ENCODE data around the gene GFOD2.

Gene GFOD2

GRCh38 chr16:67666559-67667452, 52.3 kb downstream of the GFOD2 start, which contains the start of the genes C16orf86 and ENKD1:
Gene C16orf86 (plus strand): TSS chr16:67666814. CDS start chr16:67666971, 157 bp downstream.
Gene ENKD1 (minus strand): TSS chr16:67666750. CDS start chr16:67666442, 308 bp downstream.
- Histone ChIP-seq H3K4me1 (ENCODE audit: control insufficient read depth, insufficient read depth, low read length) (peaks cover 3% of the 10 kb centered on the region), H3K4me3 (ENCODE audit: low read depth, low read length) (peak within 1 kb of the TSS; percentile 73), H3K9me3 (ENCODE audit: control insufficient read depth, insufficient read depth, low read length) (no peaks in the 10 kb centered on the region), H3K9ac (ENCODE audit: low read depth, low read length) (no peak within 1 kb of the TSS), H3K27me3 (ENCODE audit: control insufficient read depth, insufficient read depth, low read length) (peaks cover 3% of the 10 kb centered on the region), H3K36me3 (ENCODE audit: control insufficient read depth, insufficient read depth, low read length) (no peaks in the 10 kb centered on the region)

DNA sequence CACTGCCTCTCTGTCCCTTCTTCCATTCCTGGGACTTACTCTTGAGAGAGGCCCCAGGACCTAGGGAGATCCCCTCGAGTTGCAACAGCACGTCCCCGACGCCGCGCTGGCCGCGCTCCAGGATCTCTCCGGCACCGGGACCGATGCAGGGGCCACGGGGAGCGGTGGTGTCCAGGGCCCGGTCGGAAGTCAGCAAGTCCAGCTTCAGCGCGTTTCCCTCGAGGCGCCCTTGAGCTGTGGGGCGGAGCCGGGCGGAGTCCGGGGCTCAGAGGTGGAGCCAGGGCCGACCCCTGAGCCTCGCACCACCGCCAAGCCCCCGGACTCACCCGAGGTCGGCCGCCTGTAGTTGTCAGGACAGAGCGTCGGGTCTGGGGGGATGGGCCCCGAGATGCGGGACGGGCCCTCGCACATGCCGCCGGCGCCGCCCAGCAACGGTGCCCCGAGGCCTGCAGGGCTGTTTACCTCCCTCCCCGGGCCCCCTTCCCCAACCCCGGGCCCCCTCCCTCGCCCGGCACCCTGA, 53.0 kb downstream of the GFOD2 start:
- no peaks in the 10 kb centered on the region for H3K36me3 ChIP-seq (ENCODE audit: control insufficient read depth, insufficient read depth, low read length)
- no peak overlapping the region for H3K9ac ChIP-seq (ENCODE audit: low read depth, low read length)
- no peaks in the 10 kb centered on the region for H3K9me3 ChIP-seq (ENCODE audit: control insufficient read depth, insufficient read depth, low read length)
- H3K4me3 ChIP-seq (ENCODE audit: low read depth, low read length) = peak overlapping the region; percentile 73
- peaks cover 5% of the 10 kb centered on the region for H3K27me3 ChIP-seq (ENCODE audit: control insufficient read depth, insufficient read depth, low read length)
- H3K4me1 ChIP-seq (ENCODE audit: control insufficient read depth, insufficient read depth, low read length) = peaks cover 6% of the 10 kb centered on the region

DNA sequence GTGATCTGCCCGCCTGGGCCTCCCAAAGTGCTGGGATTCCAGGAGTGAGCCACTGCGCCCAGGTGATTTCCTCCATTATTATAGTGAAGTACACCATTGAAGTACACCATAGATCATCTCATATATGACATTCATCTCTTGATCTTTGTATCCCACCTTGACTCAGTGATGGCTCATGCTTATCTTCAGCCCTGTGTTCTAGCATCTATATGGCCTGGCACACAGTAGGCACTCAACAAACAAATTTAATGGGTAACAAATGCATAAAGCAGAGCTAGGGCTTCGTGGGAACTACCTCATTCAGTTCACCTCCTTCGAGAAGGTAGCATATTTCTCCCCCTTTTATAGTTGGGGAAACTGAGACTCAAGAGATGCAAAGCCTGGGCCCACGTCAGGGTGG, 53.5 kb downstream of the GFOD2 start:
- no peaks in the 10 kb centered on the region for H3K36me3 ChIP-seq (ENCODE audit: control insufficient read depth, insufficient read depth, low read length)
- H3K4me3 ChIP-seq (ENCODE audit: low read depth, low read length) = peak overlapping the region; percentile 73
- peaks cover 6% of the 10 kb centered on the region for H3K4me1 ChIP-seq (ENCODE audit: control insufficient read depth, insufficient read depth, low read length)

GRCh38 chr16:67664871-67665270, 54.2 kb downstream of the GFOD2 start:
- Histone ChIP-seq H3K9me3 (ENCODE audit: control insufficient read depth, insufficient read depth, low read length) (no peaks in the 10 kb centered on the region), H3K36me3 (ENCODE audit: control insufficient read depth, insufficient read depth, low read length) (no peaks in the 10 kb centered on the region), H3K4me3 (ENCODE audit: low read depth, low read length) (no peak overlapping the region), H3K27me3 (ENCODE audit: control insufficient read depth, insufficient read depth, low read length) (peaks cover 5% of the 10 kb centered on the region), H3K4me1 (ENCODE audit: control insufficient read depth, insufficient read depth, low read length) (peaks cover 6% of the 10 kb centered on the region), H3K9ac (ENCODE audit: low read depth, low read length) (no peak overlapping the region)

More for the DNA sequence above, 53.5 kb downstream of the GFOD2 start:
- Histone ChIP-seq H3K27me3 (ENCODE audit: control insufficient read depth, insufficient read depth, low read length) (peaks cover 5% of the 10 kb centered on the region), H3K9ac (ENCODE audit: low read depth, low read length) (no peak overlapping the region), H3K9me3 (ENCODE audit: control insufficient read depth, insufficient read depth, low read length) (no peaks in the 10 kb centered on the region)

DNA sequence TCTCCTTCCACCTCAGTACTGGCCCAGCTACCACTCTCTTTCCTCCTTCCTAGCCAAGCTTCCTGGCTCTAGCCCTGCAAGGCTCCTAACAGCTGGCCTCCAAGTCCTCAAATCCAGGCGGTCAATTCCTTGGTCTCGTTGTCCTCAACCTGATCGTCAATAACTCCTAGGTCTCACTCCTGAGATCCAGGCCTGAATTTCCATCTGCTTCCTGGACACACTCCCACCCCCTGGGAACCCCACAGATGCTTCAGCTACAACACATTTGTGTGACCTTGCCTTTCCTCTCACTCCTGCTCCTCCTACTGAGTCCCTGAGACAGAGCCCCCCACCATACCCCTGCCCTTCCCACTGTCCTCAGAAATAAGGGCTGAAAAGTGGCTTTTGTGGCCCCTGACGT, 54.9 kb downstream of the GFOD2 start:
- H3K9ac ChIP-seq (ENCODE audit: low read depth, low read length) = no peak overlapping the region
- peaks cover 6% of the 10 kb centered on the region for H3K4me1 ChIP-seq (ENCODE audit: control insufficient read depth, insufficient read depth, low read length)
- H3K36me3 ChIP-seq (ENCODE audit: control insufficient read depth, insufficient read depth, low read length) = no peaks in the 10 kb centered on the region
- H3K4me3 ChIP-seq (ENCODE audit: low read depth, low read length) = no peak overlapping the region
- H3K27me3 ChIP-seq (ENCODE audit: control insufficient read depth, insufficient read depth, low read length) = peaks cover 5% of the 10 kb centered on the region
- H3K9me3 ChIP-seq (ENCODE audit: control insufficient read depth, insufficient read depth, low read length) = no peaks in the 10 kb centered on the region

DNA sequence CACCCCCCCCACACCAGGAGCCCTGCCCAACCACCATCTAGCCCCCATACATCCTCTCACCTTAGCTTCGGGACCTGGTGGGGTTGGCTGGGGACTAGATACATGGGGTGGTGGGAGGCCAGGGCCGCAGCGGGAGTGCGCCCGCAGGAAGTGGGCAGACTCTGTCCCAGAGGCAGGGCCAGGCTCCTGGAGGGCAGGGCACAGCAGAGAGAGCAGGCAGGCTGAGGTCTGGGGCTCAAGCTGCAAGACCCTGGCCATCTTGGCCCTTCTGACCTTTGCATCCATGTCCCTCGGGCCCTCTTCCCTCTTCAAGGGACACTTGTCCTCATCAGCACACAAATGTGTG, 55.3 kb downstream of the GFOD2 start:
- no peak overlapping the region for H3K4me3 ChIP-seq (ENCODE audit: low read depth, low read length)
- H3K27me3 ChIP-seq (ENCODE audit: control insufficient read depth, insufficient read depth, low read length) = peaks cover 8% of the 10 kb centered on the region
- peaks cover 7% of the 10 kb centered on the region for H3K4me1 ChIP-seq (ENCODE audit: control insufficient read depth, insufficient read depth, low read length)
- no peaks in the 10 kb centered on the region for H3K9me3 ChIP-seq (ENCODE audit: control insufficient read depth, insufficient read depth, low read length)
- H3K36me3 ChIP-seq (ENCODE audit: control insufficient read depth, insufficient read depth, low read length) = peaks cover 4% of the 10 kb centered on the region
- no peak overlapping the region for H3K9ac ChIP-seq (ENCODE audit: low read depth, low read length)

GRCh38 chr16:67663151-67663876, 55.8 kb downstream of the GFOD2 start:
- Histone ChIP-seq H3K36me3 (ENCODE audit: control insufficient read depth, insufficient read depth, low read length) (peaks cover 9% of the 10 kb centered on the region), H3K27me3 (ENCODE audit: control insufficient read depth, insufficient read depth, low read length) (peaks cover 8% of the 10 kb centered on the region), H3K4me1 (ENCODE audit: control insufficient read depth, insufficient read depth, low read length) (peaks cover 7% of the 10 kb centered on the region), H3K9ac (ENCODE audit: low read depth, low read length) (no peak overlapping the region), H3K9me3 (ENCODE audit: control insufficient read depth, insufficient read depth, low read length) (no peaks in the 10 kb centered on the region), H3K4me3 (ENCODE audit: low read depth, low read length) (no peak overlapping the region)

- Histone ChIP-seq H3K4me1 (ENCODE audit: control insufficient read depth, insufficient read depth, low read length) (peaks cover 7% of the 10 kb centered on the region), H3K27me3 (ENCODE audit: control insufficient read depth, insufficient read depth, low read length) (peaks cover 8% of the 10 kb centered on the region), H3K36me3 (ENCODE audit: control insufficient read depth, insufficient read depth, low read length) (peaks cover 9% of the 10 kb centered on the region), H3K9me3 (ENCODE audit: control insufficient read depth, insufficient read depth, low read length) (no peaks in the 10 kb centered on the region), H3K4me3 (ENCODE audit: low read depth, low read length) (no peak overlapping the region), H3K9ac (ENCODE audit: low read depth, low read length) (no peak overlapping the region)
Measured at GRCh38 chr16:67662653-67663010, 56.5 kb downstream of the GFOD2 start.

- peaks cover 9% of the 10 kb centered on the region for H3K36me3 ChIP-seq (ENCODE audit: control insufficient read depth, insufficient read depth, low read length)
- no peak overlapping the region for H3K9ac ChIP-seq (ENCODE audit: low read depth, low read length)
- peak overlapping the region; percentile 84 for H3K4me3 ChIP-seq (ENCODE audit: low read depth, low read length)
- peaks cover 4% of the 10 kb centered on the region for H3K4me1 ChIP-seq (ENCODE audit: control insufficient read depth, insufficient read depth, low read length)
- H3K9me3 ChIP-seq (ENCODE audit: control insufficient read depth, insufficient read depth, low read length) = no peaks in the 10 kb centered on the region
- H3K27me3 ChIP-seq (ENCODE audit: control insufficient read depth, insufficient read depth, low read length) = peaks cover 8% of the 10 kb centered on the region
Measured at GRCh38 chr16:67661886-67662652, 57.0 kb downstream of the GFOD2 start.

DNA sequence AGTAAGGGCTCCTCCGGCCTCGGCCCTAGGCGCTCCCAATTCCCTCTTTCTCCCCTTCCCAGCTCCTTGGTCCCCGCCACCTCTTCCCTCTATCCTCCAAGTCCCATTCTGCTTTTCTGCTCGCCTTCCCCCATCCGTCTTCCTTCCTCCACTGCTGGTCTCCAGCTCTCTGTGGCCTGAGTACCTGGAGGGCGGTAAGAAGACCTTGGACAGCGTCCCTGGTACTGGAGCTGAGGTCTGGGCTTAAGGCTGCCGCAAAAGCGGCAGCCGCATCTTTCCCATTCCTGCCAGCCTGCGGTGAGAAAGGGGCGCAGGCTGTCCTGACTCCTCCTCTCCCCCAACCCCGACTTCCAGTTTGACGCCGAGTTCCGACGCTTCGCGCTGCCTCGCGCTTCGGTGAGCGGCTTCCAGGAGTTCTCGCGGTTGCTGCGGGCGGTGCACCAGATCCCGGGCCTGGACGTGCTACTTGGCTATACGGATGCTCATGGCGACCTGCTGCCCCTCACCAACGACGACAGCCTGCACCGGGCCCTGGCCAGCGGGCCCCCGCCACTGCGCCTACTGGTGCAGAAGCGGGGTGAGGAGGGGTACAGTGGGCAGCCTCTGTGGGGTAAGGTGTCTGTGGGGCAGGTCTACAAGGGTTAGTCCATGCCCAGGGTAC, 57.9 kb downstream of the GFOD2 start:
- no peak overlapping the region for H3K9ac ChIP-seq (ENCODE audit: low read depth, low read length)
- no peaks in the 10 kb centered on the region for H3K9me3 ChIP-seq (ENCODE audit: control insufficient read depth, insufficient read depth, low read length)
- H3K36me3 ChIP-seq (ENCODE audit: control insufficient read depth, insufficient read depth, low read length) = peaks cover 12% of the 10 kb centered on the region
- H3K4me1 ChIP-seq (ENCODE audit: control insufficient read depth, insufficient read depth, low read length) = peaks cover 4% of the 10 kb centered on the region
- peak overlapping the region; percentile 84 for H3K4me3 ChIP-seq (ENCODE audit: low read depth, low read length)
- peaks cover 8% of the 10 kb centered on the region for H3K27me3 ChIP-seq (ENCODE audit: control insufficient read depth, insufficient read depth, low read length)

DNA sequence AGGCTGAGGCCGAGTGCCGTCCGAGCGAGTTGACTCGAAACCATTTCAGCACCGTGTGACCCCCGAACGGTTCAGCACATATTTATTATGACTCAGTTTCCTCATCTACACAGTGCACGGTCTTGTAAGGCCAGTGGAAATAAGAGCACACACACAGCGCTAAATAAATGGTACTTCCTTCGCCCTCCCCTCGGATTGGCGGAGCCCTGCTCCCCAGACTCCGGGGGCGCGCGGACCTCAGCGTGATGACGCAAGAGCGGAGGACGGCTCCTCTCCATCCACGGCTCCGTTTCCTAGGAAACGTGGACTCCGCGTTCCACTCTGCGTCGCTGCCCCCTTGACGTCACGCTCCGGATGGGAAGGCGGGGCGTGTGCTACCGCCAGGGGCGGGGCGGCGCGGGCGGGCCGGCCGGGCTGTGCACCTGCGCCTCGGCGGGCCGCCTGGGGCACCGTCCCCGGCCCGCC, 58.5 kb downstream of the GFOD2 start, which contains the start of gene PARD6A:
Gene PARD6A, plus strand, starts transcription at position 397 of the 465 bp plus-strand sequence. CDS start 79 bp downstream, outside the sequence.
- Histone ChIP-seq H3K4me1 (ENCODE audit: control insufficient read depth, insufficient read depth, low read length) (peaks cover 4% of the 10 kb centered on the region), H3K4me3 (ENCODE audit: low read depth, low read length) (peak within 1 kb of the TSS; percentile 99), H3K9me3 (ENCODE audit: control insufficient read depth, insufficient read depth, low read length) (no peaks in the 10 kb centered on the region), H3K36me3 (ENCODE audit: control insufficient read depth, insufficient read depth, low read length) (peaks cover 12% of the 10 kb centered on the region), H3K9ac (ENCODE audit: low read depth, low read length) (peak within 1 kb of the TSS; percentile 76), H3K27me3 (ENCODE audit: control insufficient read depth, insufficient read depth, low read length) (peaks cover 6% of the 10 kb centered on the region)

All from iPS-15b (cell line).